Suprapubic skin (tissue), 3 donors: ENCODE results near the gene FBRSL1.

ENCODE experiments used
- CTCF ChIP-seq, 2 donors: fragments of 200-600 bp in 1 of 2; fragments of 450-650 bp in 1 of 2; sonication (generic) in 1 of 2; IDR thresholded peaks; one replicate each; pipeline ENCODE4 v1.5.1; 2016 to 2019; ENCODE audit warnings: antibody characterized with exemption in 2 of 2, mild to moderate bottlenecking in 1 of 2, moderate library complexity in 1 of 2
- EP300 ChIP-seq: sonication (generic); formaldehyde crosslinking; IDR thresholded peaks from one replicate; pipeline ENCODE4 v1.6.1; 2017; ENCODE audit warnings: antibody characterized with exemption
- POLR2A ChIP-seq, 2 donors: fragments of 450-650 bp; IDR thresholded peaks; one replicate each; pipeline ENCODE4 v1.6.1; 2017; ENCODE audit warnings: antibody characterized with exemption in 2 of 2, mild to moderate bottlenecking in 2 of 2, moderate library complexity in 2 of 2

GRCh38 chr12:132475304-132476037, 14.5 kb upstream of the FBRSL1 start:
- no peak for TF ChIP-seq POLR2A (IDR thresholded peaks at IDR 0.05)
- TF ChIP-seq CTCF (IDR thresholded peaks at IDR 0.05), result no peak
- no peak for TF ChIP-seq EP300
